Panc1 (cell line): ENCODE measurements around the gene SYCP3. TPM values are rescaled to one million over a fixed set of nuclear protein-coding genes. Genes with fewer than 3 reads are reported as not detected.

ENCODE experiments used
- ATAC-seq: fragments of 200-7000 bp; cut with Tn5 transposase; 2 replicates; pipeline ENCODE4 v1.9.1; 2020; ENCODE audit warnings: mild to moderate bottlenecking, moderate library complexity
- BruUV-seq: library from RNA; stranded (reverse); fragments of 400-500 nt; replicated peaks from 2 replicates; lab custom pipeline; 2021; lab: Mats Ljungman, UMichigan
- CTCF ChIA-PET: fragments of 300-600 bp; sonication (Branson Sonifier 250); formaldehyde crosslinking; loops from one replicate; lab custom pipeline; 2022; ENCODE audit warnings: antibody characterized with exemption; lab: Charles Lee
- POLR2A ChIA-PET: fragments of 300-600 bp; sonication (Branson Sonifier 250); formaldehyde crosslinking; loops from one replicate; lab custom pipeline; 2022; ENCODE audit warnings: antibody characterized with exemption; lab: Charles Lee
- DNase-seq: peaks from one replicate; pipeline ENCODE4 v3.0.0-alpha.2; 2010; ENCODE audit warnings: low read depth, low spot score
- H3K27ac ChIP-seq: 2 replicates; pipeline ENCODE4 v1.5.1; 2011; ENCODE audit warnings: mild to moderate bottlenecking, low read length, inconsistent platforms
- H3K27me3 ChIP-seq: fragments of 200-500 bp; sonication (Bioruptor generic); 2 replicates; pipeline ENCODE4 v1.6.0; 2014; ENCODE audit warnings: low read length, inconsistent platforms; ENCODE audit not compliant: control insufficient read depth, insufficient read depth
- H3K36me3 ChIP-seq: fragments of 200-500 bp; sonication (Bioruptor generic); 2 replicates; pipeline ENCODE4 v1.5.1; 2014; ENCODE audit warnings: inconsistent platforms, mild to moderate bottlenecking, low read length, moderate library complexity; ENCODE audit not compliant: control insufficient read depth, insufficient read depth
- H3K4me1 ChIP-seq: 2 replicates; pipeline ENCODE4 v1.5.1; 2011; ENCODE audit warnings: inconsistent platforms, mild to moderate bottlenecking, low read length, moderate library complexity; ENCODE audit not compliant: control insufficient read depth, insufficient read depth
- H3K4me3 ChIP-seq, 2 experiments: 2 replicates each; pipeline ENCODE4 v1.5.1; 2011 to 2012; ENCODE audit warnings: low read depth in 2 of 2, low read length in 2 of 2, mild to moderate bottlenecking in 2 of 2, inconsistent platforms in 1 of 2, moderate library complexity in 1 of 2
- H3K9me3 ChIP-seq: fragments of 200-500 bp; sonication (Bioruptor generic); 2 replicates; pipeline ENCODE4 v1.5.1; 2014; ENCODE audit warnings: low read depth, mild to moderate bottlenecking, inconsistent platforms, low read length, moderate library complexity; ENCODE audit not compliant: control insufficient read depth, insufficient read depth
- POLR2AphosphoS5 ChIP-seq: IDR thresholded peaks from 2 replicates; pipeline ENCODE4 v1.6.1; 2012; ENCODE audit warnings: mild to moderate bottlenecking, low read depth, low read length, moderate library complexity
- SIN3A ChIP-seq: IDR thresholded peaks from 2 replicates; pipeline ENCODE4 v1.6.1; 2012; ENCODE audit warnings: low read depth, mild to moderate bottlenecking, low read length, moderate library complexity, borderline replicate concordance; ENCODE audit not compliant: insufficient read depth
- TCF7L2 ChIP-seq: IDR thresholded peaks from 2 replicates; pipeline ENCODE4 v1.6.1; 2011; ENCODE audit warnings: mild to moderate bottlenecking, low read depth, low read length, inconsistent platforms
- in situ Hi-C: cut with HindIII; loops from 2 replicates; pipeline ENCODE4 v1.10.0; 2016; ENCODE audit warnings: low sequenced_read_pairs, low pct_unique_long_range_greater_than_20kb
- intact Hi-C: fragments of 100-400 bp; cut with micrococcal nuclease; formaldehyde crosslinking; loops from one replicate; pipeline ENCODE4 v1.10.0; 2022; ENCODE audit not compliant: unreplicated experiment
- total RNA-seq: library from RNA; stranded (reverse); gene quantifications from one replicate; pipeline ENCODE4 v1.2.1, GENCODE V29; 2021; ENCODE audit not compliant: unreplicated experiment
- TF ChIP-seq, protein P1 (sequence below): fragments of 450-650 bp; IDR thresholded peaks from 2 replicates; pipeline ENCODE4 v1.5.1; 2017; ENCODE audit warnings: mild to moderate bottlenecking
- TF ChIP-seq, protein P2 (sequence below), 2 experiments: IDR thresholded peaks; 2 replicates each; pipeline ENCODE4 v1.6.1; 2011 to 2012; ENCODE audit warnings: low read depth in 2 of 2, control low read depth in 1 of 2, low read length in 1 of 2, mild to moderate bottlenecking in 1 of 2, moderate library complexity in 1 of 2; ENCODE audit not compliant: insufficient read depth in 1 of 2

Gene SYCP3
- total RNA-seq, 1 experiment from 2014 or later: not detected

DNA sequence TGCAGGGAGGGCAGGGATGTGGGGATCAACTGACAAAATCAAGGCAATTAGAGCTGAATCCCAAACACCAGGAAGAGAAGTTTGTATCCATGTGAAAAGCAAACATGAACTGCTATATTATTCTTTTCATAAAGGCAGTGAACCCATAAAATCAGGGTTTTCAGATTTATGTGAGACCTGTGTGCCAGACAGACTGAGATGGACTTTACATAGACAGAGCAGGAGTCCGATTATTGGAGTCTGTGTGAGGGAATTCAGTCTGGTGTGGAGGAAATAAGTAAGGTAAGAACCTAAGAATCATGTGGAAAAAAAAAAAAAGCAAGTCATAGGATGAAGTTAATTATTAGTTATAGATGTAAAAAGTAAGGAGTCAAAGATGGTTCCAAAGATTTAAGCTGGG lies 45.1 kb upstream of the SYCP3 start:
- POLR2A ChIA-PET: interaction anchor here (0.6 kb wide), 1 partner anchor 376 kb away, joined by 3 read pairs; no protein-coding TSS in a partner anchor
- Histone ChIP-seq H3K4me3 (no peak overlapping the region), H3K27ac (no peak overlapping the region), H3K27me3 (no peaks in the 10 kb centered on the region), H3K9me3 (no peaks in the 10 kb centered on the region), H3K36me3 (no peaks in the 10 kb centered on the region), H3K4me1 (no peaks in the 10 kb centered on the region)
- no peak for ATAC-seq
- in situ Hi-C loops (no loop called here), intact Hi-C loops (no loop called here)
- no peak for DNase-seq
- CTCF ChIA-PET: interaction anchor here (0.7 kb wide), 1 partner anchor 134 kb away, joined by 4 read pairs; no protein-coding TSS in a partner anchor
- TF ChIP-seq SIN3A: no peak
- TF ChIP-seq TCF7L2: no peak
- TF ChIP-seq, protein P1, sequence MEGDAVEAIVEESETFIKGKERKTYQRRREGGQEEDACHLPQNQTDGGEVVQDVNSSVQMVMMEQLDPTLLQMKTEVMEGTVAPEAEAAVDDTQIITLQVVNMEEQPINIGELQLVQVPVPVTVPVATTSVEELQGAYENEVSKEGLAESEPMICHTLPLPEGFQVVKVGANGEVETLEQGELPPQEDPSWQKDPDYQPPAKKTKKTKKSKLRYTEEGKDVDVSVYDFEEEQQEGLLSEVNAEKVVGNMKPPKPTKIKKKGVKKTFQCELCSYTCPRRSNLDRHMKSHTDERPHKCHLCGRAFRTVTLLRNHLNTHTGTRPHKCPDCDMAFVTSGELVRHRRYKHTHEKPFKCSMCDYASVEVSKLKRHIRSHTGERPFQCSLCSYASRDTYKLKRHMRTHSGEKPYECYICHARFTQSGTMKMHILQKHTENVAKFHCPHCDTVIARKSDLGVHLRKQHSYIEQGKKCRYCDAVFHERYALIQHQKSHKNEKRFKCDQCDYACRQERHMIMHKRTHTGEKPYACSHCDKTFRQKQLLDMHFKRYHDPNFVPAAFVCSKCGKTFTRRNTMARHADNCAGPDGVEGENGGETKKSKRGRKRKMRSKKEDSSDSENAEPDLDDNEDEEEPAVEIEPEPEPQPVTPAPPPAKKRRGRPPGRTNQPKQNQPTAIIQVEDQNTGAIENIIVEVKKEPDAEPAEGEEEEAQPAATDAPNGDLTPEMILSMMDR: no peak
- TF ChIP-seq POLR2AphosphoS5: no peak
- TF ChIP-seq, protein P2, sequence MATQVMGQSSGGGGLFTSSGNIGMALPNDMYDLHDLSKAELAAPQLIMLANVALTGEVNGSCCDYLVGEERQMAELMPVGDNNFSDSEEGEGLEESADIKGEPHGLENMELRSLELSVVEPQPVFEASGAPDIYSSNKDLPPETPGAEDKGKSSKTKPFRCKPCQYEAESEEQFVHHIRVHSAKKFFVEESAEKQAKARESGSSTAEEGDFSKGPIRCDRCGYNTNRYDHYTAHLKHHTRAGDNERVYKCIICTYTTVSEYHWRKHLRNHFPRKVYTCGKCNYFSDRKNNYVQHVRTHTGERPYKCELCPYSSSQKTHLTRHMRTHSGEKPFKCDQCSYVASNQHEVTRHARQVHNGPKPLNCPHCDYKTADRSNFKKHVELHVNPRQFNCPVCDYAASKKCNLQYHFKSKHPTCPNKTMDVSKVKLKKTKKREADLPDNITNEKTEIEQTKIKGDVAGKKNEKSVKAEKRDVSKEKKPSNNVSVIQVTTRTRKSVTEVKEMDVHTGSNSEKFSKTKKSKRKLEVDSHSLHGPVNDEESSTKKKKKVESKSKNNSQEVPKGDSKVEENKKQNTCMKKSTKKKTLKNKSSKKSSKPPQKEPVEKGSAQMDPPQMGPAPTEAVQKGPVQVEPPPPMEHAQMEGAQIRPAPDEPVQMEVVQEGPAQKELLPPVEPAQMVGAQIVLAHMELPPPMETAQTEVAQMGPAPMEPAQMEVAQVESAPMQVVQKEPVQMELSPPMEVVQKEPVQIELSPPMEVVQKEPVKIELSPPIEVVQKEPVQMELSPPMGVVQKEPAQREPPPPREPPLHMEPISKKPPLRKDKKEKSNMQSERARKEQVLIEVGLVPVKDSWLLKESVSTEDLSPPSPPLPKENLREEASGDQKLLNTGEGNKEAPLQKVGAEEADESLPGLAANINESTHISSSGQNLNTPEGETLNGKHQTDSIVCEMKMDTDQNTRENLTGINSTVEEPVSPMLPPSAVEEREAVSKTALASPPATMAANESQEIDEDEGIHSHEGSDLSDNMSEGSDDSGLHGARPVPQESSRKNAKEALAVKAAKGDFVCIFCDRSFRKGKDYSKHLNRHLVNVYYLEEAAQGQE (IDR thresholded peaks at IDR 0.05; ENCODE audit: insufficient read depth in 1 of 2, low read depth in 2 of 2, low read length in 1 of 2): no peak
- BruUV-seq: no TSS peak

DNA sequence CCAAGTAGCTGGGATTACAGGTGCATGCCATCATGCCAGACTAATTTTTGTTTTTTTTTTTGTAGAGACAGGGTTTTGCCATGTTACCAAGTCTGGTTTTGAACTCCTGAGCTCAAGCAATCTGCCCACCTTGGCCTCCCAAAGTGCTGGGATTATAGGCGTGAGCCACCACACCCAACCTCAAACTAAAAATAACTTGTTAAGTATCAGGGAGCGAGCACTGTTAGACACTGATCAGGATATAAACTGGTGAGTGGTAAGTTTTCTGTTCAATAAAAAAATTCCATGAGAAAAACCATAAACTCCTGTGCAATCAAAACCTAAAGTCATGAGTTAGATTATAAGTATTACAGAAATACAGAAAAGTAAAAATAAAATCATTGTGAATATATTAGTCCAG lies 44.6 kb upstream of the SYCP3 start:
- BruUV-seq: no TSS peak
- CTCF ChIA-PET: no interaction called here
- in situ Hi-C loops: no loop called here

More for the DNA sequence above, 44.6 kb upstream of the SYCP3 start:
- TF ChIP-seq TCF7L2: no peak
- no peak for TF ChIP-seq POLR2AphosphoS5
- TF ChIP-seq, protein P2 (IDR thresholded peaks at IDR 0.05; ENCODE audit: insufficient read depth in 1 of 2, low read depth in 2 of 2, low read length in 1 of 2): no peak
- no peak for TF ChIP-seq SIN3A
- TF ChIP-seq, protein P1: no peak
- no peak for ATAC-seq
- intact Hi-C loops: no loop called here
- DNase-seq: no peak
- no peak overlapping the region for H3K4me3 ChIP-seq
- H3K27me3 ChIP-seq: no peaks in the 10 kb centered on the region
- no peaks in the 10 kb centered on the region for H3K4me1 ChIP-seq
- POLR2A ChIA-PET: no interaction called here
- H3K27ac ChIP-seq: no peak overlapping the region
- H3K36me3 ChIP-seq: no peaks in the 10 kb centered on the region
- H3K9me3 ChIP-seq: no peaks in the 10 kb centered on the region
